Neuronal stem cell (in vitro differentiated cells): ENCODE results near the gene INTS3.

Experiments
- DNase-seq: peaks from one replicate; pipeline ENCODE4 v3.0.0-alpha.2; 2013; ENCODE audit warnings: low spot score
- H2AFZ ChIP-seq: one replicate; pipeline ENCODE4 v1.6.1; 2013; ENCODE audit warnings: mild to moderate bottlenecking, low read length, inconsistent platforms
- H2AK5ac ChIP-seq: 2 replicates; pipeline ENCODE4 v1.6.1; 2013; ENCODE audit warnings: low read depth, mild to moderate bottlenecking, inconsistent platforms, low read length, moderate library complexity, mixed read lengths
- H2BK120ac ChIP-seq: 2 replicates; pipeline ENCODE4 v1.6.1; 2013; ENCODE audit warnings: low read depth, mild to moderate bottlenecking, inconsistent platforms, low read length, moderate library complexity, mixed read lengths
- H2BK12ac ChIP-seq: one replicate; pipeline ENCODE4 v1.6.1; 2013; ENCODE audit warnings: low read length, inconsistent platforms
- H2BK15ac ChIP-seq: 2 replicates; pipeline ENCODE4 v1.6.1; 2013; ENCODE audit warnings: mild to moderate bottlenecking, low read length, inconsistent platforms, mixed read lengths
- H2BK5ac ChIP-seq: one replicate; pipeline ENCODE4 v1.6.1; 2013; ENCODE audit warnings: inconsistent platforms, mild to moderate bottlenecking, low read length, moderate library complexity
- H3K14ac ChIP-seq: one replicate; pipeline ENCODE4 v1.6.1; 2013; ENCODE audit warnings: low read length, inconsistent platforms
- H3K18ac ChIP-seq: 2 replicates; pipeline ENCODE4 v1.6.1; 2013; ENCODE audit warnings: low read length, inconsistent platforms
- H3K23ac ChIP-seq: 2 replicates; pipeline ENCODE4 v1.6.1; 2013; ENCODE audit warnings: low read depth, mild to moderate bottlenecking, mixed read lengths, low read length, inconsistent platforms; ENCODE audit not compliant: poor library complexity
- H3K27ac ChIP-seq: replicated peaks from 3 replicates; pipeline ENCODE4 v1.5.1; 2013; ENCODE audit warnings: low read length, inconsistent platforms
- H3K27me3 ChIP-seq, 3 experiments: 2 replicates each; pipeline ENCODE4 v1.6.1; 2013; ENCODE audit warnings: low read length in 3 of 3, mild to moderate bottlenecking in 2 of 3, inconsistent platforms in 1 of 3, low read depth in 1 of 3, mixed read lengths in 1 of 3, moderate library complexity in 1 of 3; ENCODE audit not compliant: control insufficient read depth in 3 of 3, insufficient read depth in 3 of 3
- H3K36me3 ChIP-seq, 2 donors: replicated peaks in 1 of 2; 2 replicates each; pipeline ENCODE4 v1.6.1; 2013; ENCODE audit warnings: low read length in 2 of 2; ENCODE audit not compliant: control insufficient read depth in 2 of 2, insufficient read depth in 2 of 2
- H3K4ac ChIP-seq: 2 replicates; pipeline ENCODE4 v1.6.1; 2013; ENCODE audit warnings: inconsistent platforms, mild to moderate bottlenecking, low read length, moderate library complexity
- H3K4me1 ChIP-seq, 2 donors: 1 replicate in 1 of 2; 2 replicates in 1 of 2; pipeline ENCODE4 v1.6.1; 2013; ENCODE audit warnings: low read length in 2 of 2, low read depth in 1 of 2; ENCODE audit not compliant: control insufficient read depth in 2 of 2, insufficient read depth in 1 of 2
- H3K4me2 ChIP-seq: one replicate; pipeline ENCODE4 v1.6.1; 2013; ENCODE audit warnings: mild to moderate bottlenecking, low read length, inconsistent platforms; ENCODE audit not compliant: insufficient read depth, poor library complexity, severe bottlenecking
- H3K4me3 ChIP-seq, 2 donors: 2 replicates each; pipeline ENCODE4 v1.5.1; 2013; ENCODE audit warnings: low read length in 2 of 2, mild to moderate bottlenecking in 2 of 2, inconsistent platforms in 1 of 2, moderate library complexity in 1 of 2
- H3K79me1 ChIP-seq: one replicate; pipeline ENCODE4 v1.6.1; 2013; ENCODE audit warnings: low read depth, mild to moderate bottlenecking, inconsistent platforms, low read length, moderate library complexity
- H3K9ac ChIP-seq: one replicate; pipeline ENCODE4 v1.6.1; 2013; ENCODE audit warnings: mild to moderate bottlenecking, low read depth, low read length, inconsistent platforms; ENCODE audit not compliant: poor library complexity
- H3K9me3 ChIP-seq, 2 donors: replicated peaks in 1 of 2; 2 replicates each; pipeline versions ENCODE3 to v1.6.1; 2013; ENCODE audit warnings: low read length in 2 of 2, mild to moderate bottlenecking in 2 of 2, inconsistent platforms in 1 of 2, low read depth in 1 of 2, mixed read lengths in 1 of 2, moderate library complexity in 1 of 2; ENCODE audit not compliant: control insufficient read depth in 2 of 2, insufficient read depth in 1 of 2
- H4K8ac ChIP-seq: one replicate; pipeline ENCODE4 v1.6.1; 2013; ENCODE audit warnings: low read depth, mild to moderate bottlenecking, inconsistent platforms, low read length, moderate library complexity
- H4K91ac ChIP-seq: one replicate; pipeline ENCODE4 v1.6.1; 2013; ENCODE audit warnings: low read length, low read depth, mild to moderate bottlenecking, inconsistent platforms; ENCODE audit not compliant: poor library complexity
- WGBS, 2 donors: extraction: QIAGEN DNeasy Blood & Tissue Kit; methylation state at CpG; one replicate each; pipeline ENCODE4 v1.1.7; 2013; ENCODE audit warnings: missing lambda C conversion rate in 2 of 2, mixed read lengths in 1 of 2; ENCODE audit not compliant: insufficient read length in 2 of 2, insufficient replicate concordance in 1 of 2; ENCODE audit errors: extremely low coverage in 2 of 2; 5-methylcytosine and 5-hydroxymethylcytosine counted together

INTS3 gene

DNA sequence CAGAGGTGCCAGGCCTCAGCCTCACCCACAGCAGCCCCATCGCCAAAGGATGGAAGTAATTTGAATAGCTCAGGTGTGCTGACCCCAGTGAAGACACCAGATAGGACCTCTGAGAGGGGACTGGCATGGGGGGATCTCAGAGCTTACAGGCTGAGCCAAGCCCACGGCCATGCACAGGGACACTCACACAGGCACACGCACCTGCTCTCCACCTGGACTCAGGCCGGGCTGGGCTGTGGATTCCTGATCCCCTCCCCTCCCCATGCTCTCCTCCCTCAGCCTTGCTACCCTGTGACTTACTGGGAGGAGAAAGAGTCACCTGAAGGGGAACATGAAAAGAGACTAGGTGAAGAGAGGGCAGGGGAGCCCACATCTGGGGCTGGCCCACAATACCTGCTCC is 34.4 kb upstream of the INTS3 start:
- Histone ChIP-seq H3K27me3 (peaks cover 0 to 25% (median 0%) of the 10 kb centered on the region in 3 experiments), H2BK120ac (no peak overlapping the region), H2AFZ (no peak overlapping the region), H2BK15ac (no peak overlapping the region), H4K8ac (no peak overlapping the region), H2AK5ac (peak overlapping the region; percentile 28), H3K9ac (no peak overlapping the region), H3K18ac (peak overlapping the region; percentile 64), H3K27ac (no peak overlapping the region), H3K4me1 (peaks cover 8 to 17% of the 10 kb centered on the region in 2 donors), H3K79me1 (no peaks in the 10 kb centered on the region), H3K4me3 (no peak overlapping the region), H2BK5ac (peak overlapping the region; percentile 53), H3K36me3 (no peaks in the 10 kb centered on the region), H3K14ac (peak overlapping the region; percentile 56), H3K9me3 (no peaks in the 10 kb centered on the region), H3K4ac (no peak overlapping the region), H3K23ac (peak overlapping the region; percentile 8), H2BK12ac (peak overlapping the region; percentile 41), H4K91ac (no peak overlapping the region), H3K4me2 (no peak overlapping the region)
- no peak for DNase-seq
- WGBS, 2 donors = no CpG with 5 or more reads among the region's 4 CpGs

DNA sequence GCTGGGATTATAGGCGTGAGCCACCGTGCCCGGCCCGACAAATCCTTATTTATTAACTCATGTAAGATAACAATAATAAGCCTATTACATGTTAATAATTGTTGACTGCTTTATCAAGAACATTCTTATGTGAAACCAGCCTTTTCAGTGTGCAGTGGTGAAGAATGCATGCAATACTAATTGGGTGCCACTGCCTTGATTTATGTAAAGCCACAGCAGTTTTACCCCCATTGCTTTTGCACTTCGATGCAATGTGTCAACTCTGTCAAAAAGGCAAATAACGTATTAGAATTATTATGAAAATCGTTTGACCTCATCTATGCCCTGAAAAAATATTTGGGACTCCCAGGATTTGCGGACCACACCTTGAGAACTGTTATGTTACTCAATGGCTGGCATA is 31.1 kb upstream of the INTS3 start:
- no peak overlapping the region for H4K91ac ChIP-seq
- H3K4ac ChIP-seq = no peak overlapping the region
- peaks cover 0 to 15% (median 0%) of the 10 kb centered on the region in 3 experiments for H3K27me3 ChIP-seq
- H3K4me3 ChIP-seq = no peak overlapping the region
- no peak overlapping the region for H3K23ac ChIP-seq
- H3K79me1 ChIP-seq = no peaks in the 10 kb centered on the region
- no peak overlapping the region for H2BK15ac ChIP-seq
- H2BK5ac ChIP-seq = no peak overlapping the region
- H3K9ac ChIP-seq = no peak overlapping the region
- H3K18ac ChIP-seq = no peak overlapping the region
- H3K27ac ChIP-seq = no peak overlapping the region
- no peak overlapping the region for H2BK12ac ChIP-seq
- H2AFZ ChIP-seq = no peak overlapping the region
- H3K36me3 ChIP-seq = no peaks in the 10 kb centered on the region
- no peak overlapping the region for H2AK5ac ChIP-seq
- no peak for DNase-seq
- H3K4me2 ChIP-seq = no peak overlapping the region
- H3K4me1 ChIP-seq = peaks cover 11 to 17% of the 10 kb centered on the region in 2 donors
- no peak overlapping the region for H2BK120ac ChIP-seq
- H3K9me3 ChIP-seq = no peaks in the 10 kb centered on the region
- no CpG with 5 or more reads among the region's 8 CpGs for WGBS, 2 donors
- no peak overlapping the region for H4K8ac ChIP-seq
- H3K14ac ChIP-seq = no peak overlapping the region

DNA sequence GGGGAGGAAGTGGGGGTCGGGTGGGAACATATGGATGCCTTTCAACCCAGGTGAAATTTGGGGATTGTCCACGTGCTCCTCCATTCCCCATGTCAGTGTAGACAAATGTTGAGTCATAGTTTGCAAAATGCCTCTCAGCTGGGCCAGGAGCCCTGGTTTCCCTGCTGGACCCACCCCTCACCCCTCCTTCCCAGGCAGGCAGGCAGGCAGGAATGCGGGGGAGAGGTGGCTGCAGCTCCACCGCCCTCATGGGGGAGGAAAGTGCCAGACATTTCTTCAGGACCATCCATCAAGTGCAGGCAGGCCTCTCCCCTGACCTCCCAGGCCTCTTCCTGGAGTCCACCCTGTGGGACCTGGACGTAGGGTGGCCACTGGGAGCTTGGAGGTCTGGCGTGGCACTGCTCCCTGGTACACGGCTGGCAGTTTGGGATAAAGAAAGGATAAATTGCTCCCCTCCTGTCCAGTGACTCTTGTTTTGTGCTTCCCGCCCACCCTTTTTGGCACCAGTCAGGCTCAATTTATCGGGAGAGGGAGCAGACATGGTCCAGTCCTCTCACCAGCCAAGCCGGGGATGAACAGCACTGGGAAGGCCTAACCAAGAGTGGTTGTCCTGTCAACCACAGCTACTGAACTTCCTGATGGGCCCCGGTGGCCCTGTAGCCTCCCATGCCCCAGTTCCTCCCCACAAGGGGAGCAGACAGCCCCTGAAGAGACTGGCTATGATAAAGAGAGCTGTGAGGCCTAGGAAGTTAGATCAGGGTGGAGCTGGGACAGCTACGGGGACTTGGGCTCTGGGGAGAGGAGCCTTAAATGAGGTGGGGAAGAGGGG is 30.4 kb upstream of the INTS3 start:
- Histone ChIP-seq H3K14ac (no peak overlapping the region), H3K4ac (no peak overlapping the region), H4K8ac (peak overlapping the region; percentile 77), H3K4me2 (no peak overlapping the region), H3K4me1 (peaks cover 11 to 17% of the 10 kb centered on the region in 2 donors), H3K27me3 (peaks cover 0 to 9% (median 0%) of the 10 kb centered on the region in 3 experiments), H2BK12ac (no peak overlapping the region), H3K27ac (no peak overlapping the region), H3K23ac (no peak overlapping the region), H4K91ac (no peak overlapping the region), H3K79me1 (no peaks in the 10 kb centered on the region), H3K36me3 (no peaks in the 10 kb centered on the region), H3K9ac (no peak overlapping the region), H2BK5ac (no peak overlapping the region), H3K18ac (peak overlapping the region; percentile 66), H2AFZ (peak overlapping the region; percentile 90), H3K9me3 (no peaks in the 10 kb centered on the region), H3K4me3 (no peak overlapping the region), H2BK15ac (peak overlapping the region; percentile 80), H2AK5ac (no peak overlapping the region), H2BK120ac (no peak overlapping the region)
- WGBS, 2 donors = no CpG with 5 or more reads among the region's 12 CpGs
- DNase-seq = no peak

DNA sequence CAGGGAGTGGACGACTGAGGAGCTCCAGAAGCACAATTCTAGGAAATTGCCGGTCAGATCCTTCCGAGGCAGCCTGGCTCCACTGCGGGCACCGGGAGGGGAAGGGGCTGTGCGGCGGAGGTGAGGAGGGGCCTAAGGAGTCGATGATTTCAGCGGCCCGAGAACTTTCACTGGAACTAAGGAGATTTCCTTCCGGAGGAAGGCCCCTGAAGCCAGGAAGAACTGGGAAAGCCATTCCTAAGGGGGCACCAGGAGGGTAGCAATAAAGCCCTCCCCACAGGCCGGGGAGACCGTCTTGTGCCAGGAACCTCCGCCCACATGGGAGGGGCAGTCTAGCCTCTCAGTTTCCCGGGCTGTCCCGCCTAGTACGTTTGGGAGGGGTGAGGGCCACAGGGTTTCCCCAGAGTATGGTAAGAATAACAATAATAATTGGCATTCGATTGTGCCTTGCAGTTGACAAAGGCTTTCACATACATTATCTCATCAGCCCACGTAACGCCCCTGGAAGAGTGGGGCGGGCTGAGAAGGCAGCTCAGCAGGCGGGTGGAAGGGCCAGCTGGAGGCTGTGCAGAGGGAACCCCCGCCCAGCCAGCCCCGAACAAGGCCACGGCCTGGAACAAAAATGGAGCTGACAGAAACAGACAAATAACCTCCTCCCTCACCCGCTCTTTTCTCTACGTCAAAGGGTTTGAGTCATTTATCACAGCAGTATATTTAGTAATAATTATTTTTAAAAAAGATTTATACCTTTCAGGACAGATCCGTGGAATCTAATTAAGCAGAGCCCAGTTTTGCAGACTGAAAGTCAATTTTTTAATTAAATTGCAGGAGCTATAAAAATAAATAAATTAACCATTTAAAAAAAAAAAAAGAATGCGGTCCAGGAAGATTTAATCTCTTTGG is 29.6 kb upstream of the INTS3 start:
- H2BK15ac ChIP-seq = peak overlapping the region; percentile 80
- no peak overlapping the region for H2AK5ac ChIP-seq
- peak overlapping the region; percentile 93 for H3K4ac ChIP-seq
- H3K9ac ChIP-seq = peak overlapping the region; percentile 60
- H3K18ac ChIP-seq = peak overlapping the region; percentile 67
- H3K9me3 ChIP-seq = no peaks in the 10 kb centered on the region
- peak overlapping the region; percentile 90 for H2AFZ ChIP-seq
- no peak overlapping the region for H2BK12ac ChIP-seq
- H3K14ac ChIP-seq = no peak overlapping the region
- peak overlapping the region; percentile 21 for H3K4me2 ChIP-seq
- no peaks in the 10 kb centered on the region for H3K36me3 ChIP-seq
- no CpG with 5 or more reads among the region's 29 CpGs for whole genome bisulfite sequencing, 2 donors
- H3K27ac ChIP-seq = no peak overlapping the region
- no peak overlapping the region for H2BK120ac ChIP-seq
- H2BK5ac ChIP-seq = no peak overlapping the region
- peaks cover 11 to 17% of the 10 kb centered on the region in 2 donors for H3K4me1 ChIP-seq
- H3K23ac ChIP-seq = no peak overlapping the region
- H4K8ac ChIP-seq = no peak overlapping the region
- peak overlapping the region; percentile 59 for H4K91ac ChIP-seq
- no peaks in the 10 kb centered on the region for H3K79me1 ChIP-seq
- no peak for DNase-seq
- H3K4me3 ChIP-seq = no peak overlapping the region
- peaks cover 0 to 5% (median 0%) of the 10 kb centered on the region in 3 experiments for H3K27me3 ChIP-seq
